Muscle of leg (tissue), 11 donors: ENCODE data around the gene PPP2R2B. TPM values are rescaled to one million over a fixed set of nuclear protein-coding genes. Genes with fewer than 3 reads are reported as not detected.

Source experiments
- DNase-seq: peaks from one replicate; pipeline ENCODE4 v3.0.0; 2013
- H3K27ac ChIP-seq: one replicate; pipeline ENCODE4 v1.5.1; 2013; ENCODE audit warnings: mild to moderate bottlenecking, low read length, control low read depth
- H3K27me3 ChIP-seq: one replicate; pipeline ENCODE4 v1.6.1; 2013; ENCODE audit warnings: low read length; ENCODE audit not compliant: control insufficient read depth, insufficient read depth
- H3K36me3 ChIP-seq: one replicate; pipeline ENCODE4 v1.6.1; 2013; ENCODE audit warnings: low read length; ENCODE audit not compliant: control insufficient read depth, insufficient read depth
- H3K4me1 ChIP-seq: one replicate; pipeline ENCODE4 v1.6.1; 2013; ENCODE audit warnings: low read length; ENCODE audit not compliant: control insufficient read depth, insufficient read depth
- H3K4me3 ChIP-seq: one replicate; pipeline ENCODE4 v1.5.1; 2013; ENCODE audit warnings: low read length, control low read depth
- H3K9me3 ChIP-seq: replicated peaks from 2 replicates; pipeline ENCODE4 v1.6.1; 2013; ENCODE audit warnings: low read depth, low read length; ENCODE audit not compliant: control insufficient read depth
- WGBS: methylation state at CpG from one replicate; pipeline ENCODE4 v1.1.5; 2013; ENCODE audit warnings: missing lambda C conversion rate; ENCODE audit not compliant: insufficient coverage; 5-methylcytosine and 5-hydroxymethylcytosine counted together
- polyA plus RNA-seq, 8 donors: library from polyadenylated mRNA; unstranded; fragments of 120-200 nt; gene quantifications; one replicate each; pipeline versions ENCODE4 v1.2.1 to v1.2.3, GENCODE V29; 2013; ENCODE audit warnings: inconsistent platforms in 1 of 8, low replicate concordance in 1 of 8; ENCODE audit not compliant: insufficient read length in 8 of 8, insufficient read depth in 1 of 8
- total RNA-seq: library from RNA; stranded (reverse); fragments of 120-200 nt; gene quantifications from one replicate; pipeline ENCODE4 v1.2.4, GENCODE V29; 2013

Gene PPP2R2B
- total and polyA plus RNA-seq, 9 donors, result 0.63 to 4.2 (median 1.5) TPM

- Histone ChIP-seq H3K36me3 (no peaks in the 10 kb centered on the region), H3K9me3 (no peaks in the 10 kb centered on the region), H3K4me1 (no peaks in the 10 kb centered on the region), H3K27ac (no peak overlapping the region), H3K27me3 (no peaks in the 10 kb centered on the region), H3K4me3 (no peak overlapping the region)
- no peak for DNase-seq
- 78% methylated on average over 8 of the region's 11 CpGs for WGBS
Measured at GRCh38 chr5:146606893-146607292, 271.7 kb downstream of the PPP2R2B start.

DNA sequence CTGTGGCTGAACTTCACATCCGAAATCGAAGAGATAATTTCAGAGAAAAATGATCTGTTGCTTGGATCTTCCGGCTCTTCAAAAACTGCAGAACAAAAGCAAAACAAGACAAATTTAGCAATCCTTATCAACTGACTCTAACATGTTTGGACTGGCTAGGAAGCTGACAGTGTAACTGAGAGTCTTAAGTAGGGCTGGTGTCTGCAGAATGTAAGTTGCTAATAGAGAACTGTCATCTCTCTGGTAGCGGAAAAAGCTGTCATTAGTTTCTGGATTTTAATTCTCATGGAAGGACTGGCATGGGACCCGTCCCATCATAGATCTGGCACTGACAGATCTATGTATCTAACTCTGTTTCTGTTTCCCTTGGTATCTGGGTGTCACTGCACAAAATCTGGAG lies 278.2 kb downstream of the PPP2R2B start:
- no peaks in the 10 kb centered on the region for H3K27me3 ChIP-seq
- 100% methylated on average over 1 of the region's 5 CpGs for WGBS

DNA sequence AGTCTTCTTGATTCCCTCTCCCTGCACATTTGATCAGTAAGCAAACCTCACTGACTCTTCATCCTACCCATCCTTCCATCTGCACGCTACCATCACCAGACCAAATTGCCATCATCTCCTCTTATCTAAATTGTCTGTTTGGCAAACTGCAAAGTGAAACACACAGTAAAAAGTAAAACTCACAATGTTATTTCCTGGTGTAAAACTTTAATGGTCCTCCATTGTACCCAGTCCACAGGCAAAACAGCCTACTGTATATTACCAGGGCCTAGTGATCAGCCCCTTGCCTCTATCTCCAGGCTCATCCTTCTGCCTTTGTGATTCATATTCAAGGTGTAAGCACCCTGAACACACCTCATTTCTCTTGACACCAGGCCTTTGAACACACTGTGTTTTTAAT lies 279.3 kb downstream of the PPP2R2B start:
- no peaks in the 10 kb centered on the region for H3K36me3 ChIP-seq
- no peak for DNase-seq
- WGBS, result 100% methylated on average over 1 of the region's 1 CpG
- no peaks in the 10 kb centered on the region for H3K27me3 ChIP-seq
- H3K4me1 ChIP-seq, result no peaks in the 10 kb centered on the region
- no peak overlapping the region for H3K27ac ChIP-seq
- no peak overlapping the region for H3K4me3 ChIP-seq
- H3K9me3 ChIP-seq, result no peaks in the 10 kb centered on the region

More for the DNA sequence above, 278.2 kb downstream of the PPP2R2B start:
- no peaks in the 10 kb centered on the region for H3K36me3 ChIP-seq
- no peaks in the 10 kb centered on the region for H3K4me1 ChIP-seq
- no peak overlapping the region for H3K27ac ChIP-seq
- no peak for DNase-seq
- H3K4me3 ChIP-seq, result no peak overlapping the region
- no peaks in the 10 kb centered on the region for H3K9me3 ChIP-seq

GRCh38 chr5:146595088-146595487 lies 283.5 kb downstream of the PPP2R2B start:
- no CpG with 5 or more reads among the region's 2 CpGs for WGBS
- no peak overlapping the region for H3K4me3 ChIP-seq

GRCh38 chr5:146592352-146592751 lies 286.2 kb downstream of the PPP2R2B start:
- H3K4me3 ChIP-seq, result no peak overlapping the region
- H3K4me1 ChIP-seq, result no peaks in the 10 kb centered on the region
- H3K27me3 ChIP-seq, result peaks cover 2% of the 10 kb centered on the region
- H3K36me3 ChIP-seq, result no peaks in the 10 kb centered on the region
- no peak for DNase-seq
- WGBS, result no CpG with 5 or more reads among the region's 2 CpGs
- H3K27ac ChIP-seq, result no peak overlapping the region
- no peaks in the 10 kb centered on the region for H3K9me3 ChIP-seq

More at GRCh38 chr5:146595088-146595487, 283.5 kb downstream of the PPP2R2B start:
- Histone ChIP-seq H3K27me3 (peaks cover 2% of the 10 kb centered on the region), H3K27ac (no peak overlapping the region), H3K4me1 (no peaks in the 10 kb centered on the region), H3K9me3 (no peaks in the 10 kb centered on the region), H3K36me3 (no peaks in the 10 kb centered on the region)
- no peak for DNase-seq

DNA sequence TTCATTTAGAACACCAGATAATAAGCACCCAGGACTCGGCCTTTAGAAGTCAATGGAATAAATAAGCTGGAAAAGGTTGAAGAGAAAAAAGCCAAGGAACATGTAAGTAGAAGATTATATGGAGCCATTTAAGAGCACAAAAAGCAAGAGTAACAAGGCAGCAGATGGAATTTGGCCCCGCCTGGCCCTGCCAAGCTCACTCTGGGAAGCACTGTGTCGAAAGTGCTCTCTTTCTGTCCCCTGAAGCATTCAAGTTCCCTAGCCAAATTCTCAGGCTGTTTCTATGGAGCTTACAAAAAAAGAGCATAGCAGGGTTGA lies 289.6 kb downstream of the PPP2R2B start:
- peaks cover 2% of the 10 kb centered on the region for H3K27me3 ChIP-seq
- no peaks in the 10 kb centered on the region for H3K4me1 ChIP-seq
- no peaks in the 10 kb centered on the region for H3K9me3 ChIP-seq
- H3K27ac ChIP-seq, result no peak overlapping the region
- H3K4me3 ChIP-seq, result no peak overlapping the region
- DNase-seq, result no peak
- WGBS, result no CpG with 5 or more reads among the region's 3 CpGs
- no peaks in the 10 kb centered on the region for H3K36me3 ChIP-seq

DNA sequence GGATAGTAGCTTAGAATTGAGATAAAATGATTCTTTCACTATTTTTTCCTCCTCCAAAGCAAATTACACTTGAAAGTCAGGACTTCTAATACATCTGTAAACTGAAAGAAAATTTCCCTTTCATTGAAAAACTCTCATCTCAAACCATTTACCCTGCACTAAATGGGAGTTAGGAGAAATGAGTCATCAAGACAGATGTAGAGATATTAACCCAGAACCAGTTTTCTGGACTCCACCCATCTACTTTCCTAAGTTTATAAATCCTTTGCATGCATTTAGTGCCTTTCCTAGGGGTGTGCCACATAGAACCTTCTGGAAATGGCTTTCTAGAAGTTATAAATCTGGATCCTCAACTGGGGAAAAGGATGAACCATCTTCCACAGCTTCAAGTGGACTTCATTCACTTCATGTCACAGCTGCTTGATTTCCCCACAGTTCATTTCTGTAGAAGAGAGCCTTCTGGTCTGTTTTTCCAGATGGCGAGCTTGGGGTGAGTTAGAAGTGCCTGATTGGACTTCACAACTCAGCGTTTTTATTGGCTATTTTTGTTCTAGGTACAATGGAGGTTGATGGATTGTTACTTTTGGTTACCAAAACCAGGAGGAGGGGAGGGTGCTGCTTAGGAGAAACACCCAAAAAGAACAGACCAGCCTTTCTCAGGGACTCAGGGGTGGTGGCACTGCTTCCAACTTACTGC lies 290.1 kb downstream of the PPP2R2B start:
- H3K27me3 ChIP-seq, result peaks cover 2% of the 10 kb centered on the region
- H3K9me3 ChIP-seq, result no peaks in the 10 kb centered on the region
- WGBS, result 85% methylated on average over 2 of the region's 2 CpGs
- H3K4me3 ChIP-seq, result no peak overlapping the region
- no peaks in the 10 kb centered on the region for H3K36me3 ChIP-seq
- H3K27ac ChIP-seq, result no peak overlapping the region
- no peaks in the 10 kb centered on the region for H3K4me1 ChIP-seq
- no peak for DNase-seq

- Histone ChIP-seq H3K36me3 (no peaks in the 10 kb centered on the region), H3K27ac (no peak overlapping the region), H3K4me1 (no peaks in the 10 kb centered on the region), H3K9me3 (no peaks in the 10 kb centered on the region), H3K4me3 (no peak overlapping the region), H3K27me3 (peaks cover 2% of the 10 kb centered on the region)
- no CpG with 5 or more reads among the region's 5 CpGs for WGBS
- DNase-seq, result no peak
Measured at GRCh38 chr5:146586752-146587151, 291.8 kb downstream of the PPP2R2B start.

GRCh38 chr5:146584750-146585149 lies 293.8 kb downstream of the PPP2R2B start:
- no peak for DNase-seq
- no peaks in the 10 kb centered on the region for H3K9me3 ChIP-seq
- H3K4me1 ChIP-seq, result no peaks in the 10 kb centered on the region
- no peaks in the 10 kb centered on the region for H3K36me3 ChIP-seq
- no peaks in the 10 kb centered on the region for H3K27me3 ChIP-seq
- H3K27ac ChIP-seq, result no peak overlapping the region
- 80% methylated on average over 1 of the region's 2 CpGs for WGBS
- H3K4me3 ChIP-seq, result no peak overlapping the region

GRCh38 chr5:146582051-146582596 lies 296.4 kb downstream of the PPP2R2B start:
- Histone ChIP-seq H3K27ac (no peak overlapping the region), H3K4me3 (no peak overlapping the region), H3K36me3 (no peaks in the 10 kb centered on the region), H3K4me1 (no peaks in the 10 kb centered on the region), H3K27me3 (no peaks in the 10 kb centered on the region), H3K9me3 (no peaks in the 10 kb centered on the region)
- DNase-seq, result no peak

- Histone ChIP-seq H3K9me3 (peaks cover 4% of the 10 kb centered on the region), H3K4me1 (no peaks in the 10 kb centered on the region), H3K27ac (no peak overlapping the region), H3K27me3 (no peaks in the 10 kb centered on the region), H3K4me3 (no peak overlapping the region), H3K36me3 (no peaks in the 10 kb centered on the region)
- no CpG with 5 or more reads among the region's 3 CpGs for WGBS
- no peak for DNase-seq
Measured at GRCh38 chr5:146580237-146580636, 298.3 kb downstream of the PPP2R2B start.
